ENCODE results near the gene MEGF9. TPM values are rescaled to one million over a fixed set of nuclear protein-coding genes. Genes with fewer than 3 reads are reported as not detected.

MEGF9 gene
- total and polyA plus RNA-seq, 4 donors: 5.9 to 21.5 (median 12.0) TPM

GRCh38 chr9:120705174-120705573 lies 9.1 kb downstream of the MEGF9 start:
- DNase-seq (no peak), ATAC-seq (ENCODE audit: low FRiP score) (no peak)
- H3K27ac ChIP-seq (ENCODE audit: low read depth in 1 of 2, low read length in 2 of 2): no peak overlapping the region
- no peaks in the 10 kb centered on the region for H3K27me3 ChIP-seq (ENCODE audit: control insufficient read depth in 1 of 2, insufficient read depth in 2 of 2, low read length in 1 of 2)
- no peaks in the 10 kb centered on the region for H3K9me3 ChIP-seq (ENCODE audit: control insufficient read depth, low read length)
- peaks cover 0 to 5% of the 10 kb centered on the region in 2 donors for H3K4me1 ChIP-seq (ENCODE audit: control insufficient read depth in 1 of 2, insufficient read depth in 2 of 2, low read length in 2 of 2)
- intact Hi-C loops (cut with DNase I): no loop called here
- no peak overlapping the region for H3K4me3 ChIP-seq (ENCODE audit: low read length in 2 of 2)
- no peaks in the 10 kb centered on the region for H3K36me3 ChIP-seq (ENCODE audit: control insufficient read depth in 1 of 2, insufficient read depth in 2 of 2, low read length in 1 of 2)
- 55 to 57% methylated on average over 3 of the region's 3 CpGs for WGBS, 2 donors

GRCh38 chr9:120702075-120702474 lies 12.2 kb downstream of the MEGF9 start:
- Histone ChIP-seq H3K9me3 (ENCODE audit: control insufficient read depth, low read length) (no peaks in the 10 kb centered on the region), H3K4me1 (ENCODE audit: control insufficient read depth in 1 of 2, insufficient read depth in 2 of 2, low read length in 2 of 2) (no peaks in the 10 kb centered on the region), H3K27me3 (ENCODE audit: control insufficient read depth in 1 of 2, insufficient read depth in 2 of 2, low read length in 1 of 2) (no peaks in the 10 kb centered on the region), H3K27ac (ENCODE audit: low read depth in 1 of 2, low read length in 2 of 2) (no peak overlapping the region), H3K36me3 (ENCODE audit: control insufficient read depth in 1 of 2, insufficient read depth in 2 of 2, low read length in 1 of 2) (no peaks in the 10 kb centered on the region), H3K4me3 (ENCODE audit: low read length in 2 of 2) (no peak overlapping the region)
- 98 to 100% methylated on average over 1 of the region's 1 CpG for WGBS, 2 donors
- no peak for ATAC-seq (ENCODE audit: low FRiP score)
- no peak for DNase-seq
- intact Hi-C loops (cut with DNase I): no loop called here

- Histone ChIP-seq H3K36me3 (ENCODE audit: control insufficient read depth in 1 of 2, insufficient read depth in 2 of 2, low read length in 1 of 2) (no peaks in the 10 kb centered on the region), H3K9me3 (ENCODE audit: control insufficient read depth, low read length) (no peaks in the 10 kb centered on the region), H3K4me1 (ENCODE audit: control insufficient read depth in 1 of 2, insufficient read depth in 2 of 2, low read length in 2 of 2) (no peaks in the 10 kb centered on the region), H3K27me3 (ENCODE audit: control insufficient read depth in 1 of 2, insufficient read depth in 2 of 2, low read length in 1 of 2) (no peaks in the 10 kb centered on the region), H3K4me3 (ENCODE audit: low read length in 2 of 2) (no peak overlapping the region), H3K27ac (ENCODE audit: low read depth in 1 of 2, low read length in 2 of 2) (no peak overlapping the region)
- 75 to 89% methylated on average over 1 of the region's 1 CpG for WGBS, 2 donors
- no peak for DNase-seq
- no peak for ATAC-seq (ENCODE audit: low FRiP score)
- intact Hi-C loops (cut with DNase I): no loop called here
These were observed 13.0 kb downstream of the MEGF9 start for GRCh38 chr9:120701248-120701647.

GRCh38 chr9:120698766-120699165 lies 15.5 kb downstream of the MEGF9 start:
- H3K4me3 ChIP-seq (ENCODE audit: low read length in 2 of 2): no peak overlapping the region
- intact Hi-C loops (cut with DNase I): no loop called here
- no peak for ATAC-seq (ENCODE audit: low FRiP score)
- 38 to 46% methylated on average over 2 of the region's 2 CpGs for whole genome bisulfite sequencing, 2 donors
- no peaks in the 10 kb centered on the region for H3K27me3 ChIP-seq (ENCODE audit: control insufficient read depth in 1 of 2, insufficient read depth in 2 of 2, low read length in 1 of 2)
- DNase-seq: no peak
- no peak overlapping the region for H3K27ac ChIP-seq (ENCODE audit: low read depth in 1 of 2, low read length in 2 of 2)
- no peaks in the 10 kb centered on the region for H3K36me3 ChIP-seq (ENCODE audit: control insufficient read depth in 1 of 2, insufficient read depth in 2 of 2, low read length in 1 of 2)
- no peaks in the 10 kb centered on the region for H3K4me1 ChIP-seq (ENCODE audit: control insufficient read depth in 1 of 2, insufficient read depth in 2 of 2, low read length in 2 of 2)
- no peaks in the 10 kb centered on the region for H3K9me3 ChIP-seq (ENCODE audit: control insufficient read depth, low read length)

GRCh38 chr9:120697448-120697847 lies 16.8 kb downstream of the MEGF9 start:
- H3K4me1 ChIP-seq (ENCODE audit: control insufficient read depth in 1 of 2, insufficient read depth in 2 of 2, low read length in 2 of 2): peaks cover 0 to 5% of the 10 kb centered on the region in 2 donors
- no peak overlapping the region for H3K4me3 ChIP-seq (ENCODE audit: low read length in 2 of 2)
- H3K36me3 ChIP-seq (ENCODE audit: control insufficient read depth in 1 of 2, insufficient read depth in 2 of 2, low read length in 1 of 2): no peaks in the 10 kb centered on the region
- H3K27me3 ChIP-seq (ENCODE audit: control insufficient read depth in 1 of 2, insufficient read depth in 2 of 2, low read length in 1 of 2): no peaks in the 10 kb centered on the region
- intact Hi-C loops (cut with DNase I): no loop called here
- H3K27ac ChIP-seq (ENCODE audit: low read depth in 1 of 2, low read length in 2 of 2): no peak overlapping the region
- no peak for DNase-seq
- no peaks in the 10 kb centered on the region for H3K9me3 ChIP-seq (ENCODE audit: control insufficient read depth, low read length)
- ATAC-seq (ENCODE audit: low FRiP score): no peak
- 96% methylated on average over 2 of the region's 2 CpGs for WGBS, 2 donors

- 86 to 92% methylated on average over 3 of the region's 3 CpGs for WGBS, 2 donors
- H3K27ac ChIP-seq (ENCODE audit: low read depth in 1 of 2, low read length in 2 of 2): no peak overlapping the region
- DNase-seq (no peak), ATAC-seq (ENCODE audit: low FRiP score) (no peak)
- no peaks in the 10 kb centered on the region for H3K27me3 ChIP-seq (ENCODE audit: control insufficient read depth in 1 of 2, insufficient read depth in 2 of 2, low read length in 1 of 2)
- no peaks in the 10 kb centered on the region for H3K36me3 ChIP-seq (ENCODE audit: control insufficient read depth in 1 of 2, insufficient read depth in 2 of 2, low read length in 1 of 2)
- peaks cover 0 to 5% of the 10 kb centered on the region in 2 donors for H3K4me1 ChIP-seq (ENCODE audit: control insufficient read depth in 1 of 2, insufficient read depth in 2 of 2, low read length in 2 of 2)
- H3K4me3 ChIP-seq (ENCODE audit: low read length in 2 of 2): no peak overlapping the region
- no peaks in the 10 kb centered on the region for H3K9me3 ChIP-seq (ENCODE audit: control insufficient read depth, low read length)
- intact Hi-C loops (cut with DNase I): no loop called here
These were observed 17.6 kb downstream of the MEGF9 start for GRCh38 chr9:120696551-120697230.

- no peak for DNase-seq
- Histone ChIP-seq H3K27me3 (ENCODE audit: control insufficient read depth in 1 of 2, insufficient read depth in 2 of 2, low read length in 1 of 2) (no peaks in the 10 kb centered on the region), H3K36me3 (ENCODE audit: control insufficient read depth in 1 of 2, insufficient read depth in 2 of 2, low read length in 1 of 2) (no peaks in the 10 kb centered on the region), H3K4me1 (ENCODE audit: control insufficient read depth in 1 of 2, insufficient read depth in 2 of 2, low read length in 2 of 2) (peaks cover 0 to 7% of the 10 kb centered on the region in 2 donors), H3K9me3 (ENCODE audit: control insufficient read depth, low read length) (no peaks in the 10 kb centered on the region), H3K27ac (ENCODE audit: low read depth in 1 of 2, low read length in 2 of 2) (no peak overlapping the region), H3K4me3 (ENCODE audit: low read length in 2 of 2) (no peak overlapping the region)
- intact Hi-C loops (cut with DNase I): no loop called here
- no peak for ATAC-seq (ENCODE audit: low FRiP score)
These were observed 19.7 kb downstream of the MEGF9 start for GRCh38 chr9:120694559-120694958.

- Histone ChIP-seq H3K4me3 (ENCODE audit: low read length in 2 of 2) (no peak overlapping the region), H3K27ac (ENCODE audit: low read depth in 1 of 2, low read length in 2 of 2) (no peak overlapping the region), H3K9me3 (ENCODE audit: control insufficient read depth, low read length) (no peaks in the 10 kb centered on the region), H3K27me3 (ENCODE audit: control insufficient read depth in 1 of 2, insufficient read depth in 2 of 2, low read length in 1 of 2) (no peaks in the 10 kb centered on the region), H3K36me3 (ENCODE audit: control insufficient read depth in 1 of 2, insufficient read depth in 2 of 2, low read length in 1 of 2) (no peaks in the 10 kb centered on the region), H3K4me1 (ENCODE audit: control insufficient read depth in 1 of 2, insufficient read depth in 2 of 2, low read length in 2 of 2) (peaks cover 0 to 7% of the 10 kb centered on the region in 2 donors)
- no peak for DNase-seq
- intact Hi-C loops (cut with DNase I): no loop called here
- no peak for ATAC-seq (ENCODE audit: low FRiP score)
These were observed 20.6 kb downstream of the MEGF9 start for GRCh38 chr9:120693700-120694008.

GRCh38 chr9:120692901-120693699 lies 21.2 kb downstream of the MEGF9 start:
- DNase-seq (no peak), ATAC-seq (ENCODE audit: low FRiP score) (no peak)
- Histone ChIP-seq H3K27me3 (ENCODE audit: control insufficient read depth in 1 of 2, insufficient read depth in 2 of 2, low read length in 1 of 2) (no peaks in the 10 kb centered on the region), H3K4me1 (ENCODE audit: control insufficient read depth in 1 of 2, insufficient read depth in 2 of 2, low read length in 2 of 2) (peaks cover 0 to 7% of the 10 kb centered on the region in 2 donors), H3K9me3 (ENCODE audit: control insufficient read depth, low read length) (no peaks in the 10 kb centered on the region), H3K27ac (ENCODE audit: low read depth in 1 of 2, low read length in 2 of 2) (no peak overlapping the region), H3K4me3 (ENCODE audit: low read length in 2 of 2) (no peak overlapping the region), H3K36me3 (ENCODE audit: control insufficient read depth in 1 of 2, insufficient read depth in 2 of 2, low read length in 1 of 2) (no peaks in the 10 kb centered on the region)
- intact Hi-C loops (cut with DNase I): no loop called here
- 98 to 100% methylated on average over 1 of the region's 1 CpG for WGBS, 2 donors

All from aorta (tissue), 5 donors.